ENCODE results near the gene SH3BP5.

The SH3BP5 gene

DNA sequence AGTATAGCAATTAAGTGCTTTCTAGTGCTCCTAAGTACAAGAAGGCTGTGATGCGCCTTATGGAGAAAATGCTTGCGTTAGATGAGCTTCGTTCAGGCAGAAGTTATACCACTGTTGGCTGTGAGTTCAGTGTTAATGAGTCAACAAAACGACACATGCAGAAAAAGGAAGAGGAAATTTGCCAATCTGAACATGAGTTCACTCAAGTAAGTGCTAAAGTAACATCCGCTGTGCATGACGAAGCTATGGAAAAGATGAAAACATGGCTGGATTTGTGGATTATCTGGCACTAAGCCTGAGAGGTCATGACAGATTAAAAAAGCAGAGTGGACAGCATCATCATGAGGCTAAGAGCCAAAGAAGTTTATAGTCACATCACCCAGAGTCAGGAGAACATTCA, 36.9 kb downstream of the SH3BP5 start:
- H3K36me3 ChIP-seq (ENCODE audit: insufficient read depth, low read length) = no peaks in the 10 kb centered on the region
- H3K9me3 ChIP-seq (ENCODE audit: low read length) = no peaks in the 10 kb centered on the region
- no peaks in the 10 kb centered on the region for H3K27me3 ChIP-seq (ENCODE audit: insufficient read depth, low read length)
- H3K4me1 ChIP-seq (ENCODE audit: insufficient read depth, low read length) = no peaks in the 10 kb centered on the region
- no peak overlapping the region for H2AFZ ChIP-seq (ENCODE audit: low read depth, low read length)
- no peak overlapping the region for H3K4me3 ChIP-seq (ENCODE audit: low read length)

DNA sequence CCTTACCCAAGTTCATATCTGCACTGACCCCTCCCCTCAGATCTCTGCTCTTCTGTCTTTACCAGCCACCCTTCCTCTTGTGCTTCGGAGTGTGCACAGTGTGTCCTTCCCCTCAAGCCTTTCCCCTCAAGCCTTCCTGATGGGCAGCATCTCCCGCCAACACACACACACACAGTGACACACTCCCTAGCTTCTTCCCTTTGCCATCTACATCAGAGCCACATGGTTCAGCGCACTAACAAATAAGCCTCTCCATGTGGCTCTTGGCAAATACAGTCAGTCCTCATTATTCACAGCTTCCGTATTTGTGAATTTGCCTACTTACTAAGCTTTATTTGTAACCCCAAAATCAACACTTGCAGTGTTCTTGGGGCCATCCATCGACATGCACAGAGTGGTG, 37.5 kb downstream of the SH3BP5 start:
- no peaks in the 10 kb centered on the region for H3K36me3 ChIP-seq (ENCODE audit: insufficient read depth, low read length)

DNA sequence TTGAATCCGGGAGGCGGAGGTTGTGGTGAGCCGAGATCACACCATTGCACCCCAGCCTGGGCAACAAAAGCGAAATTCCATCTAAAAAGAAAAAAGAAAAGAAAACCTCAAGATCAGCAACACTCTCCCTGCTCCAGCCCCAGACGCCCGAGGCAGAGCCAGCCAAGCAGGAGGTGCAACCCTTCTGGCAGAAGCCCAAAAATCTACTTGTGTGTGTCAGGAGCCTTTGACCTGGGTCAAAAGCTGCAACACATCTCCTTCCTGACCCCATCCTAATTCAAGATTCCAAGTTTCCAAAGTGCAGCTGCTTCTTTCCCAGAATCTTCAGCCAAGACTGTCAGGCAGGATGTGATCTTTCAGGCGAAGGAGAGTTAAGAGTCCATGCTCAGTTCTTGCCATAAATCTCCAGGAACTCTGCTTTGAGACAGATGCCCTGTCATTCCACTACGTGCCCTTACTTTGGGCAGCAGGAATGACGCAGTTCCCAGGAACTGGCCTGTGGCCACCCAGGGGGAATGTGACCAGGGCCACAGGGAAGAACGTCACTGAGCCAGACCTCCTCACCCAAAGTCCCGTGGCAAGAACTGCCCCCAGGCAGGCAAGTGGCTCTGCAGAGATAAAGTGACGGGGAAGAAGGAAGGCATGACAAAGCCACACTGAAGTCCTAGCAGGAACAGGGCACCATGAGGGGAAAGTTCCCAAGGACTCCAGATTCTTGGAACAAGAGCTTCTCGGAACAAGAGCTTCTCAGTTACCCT, 39.4 kb downstream of the SH3BP5 start:
- no peak overlapping the region for H2AFZ ChIP-seq (ENCODE audit: low read depth, low read length)
- H3K27me3 ChIP-seq (ENCODE audit: insufficient read depth, low read length) = no peaks in the 10 kb centered on the region
- H3K4me1 ChIP-seq (ENCODE audit: insufficient read depth, low read length) = no peaks in the 10 kb centered on the region
- no peaks in the 10 kb centered on the region for H3K36me3 ChIP-seq (ENCODE audit: insufficient read depth, low read length)
- H3K4me3 ChIP-seq (ENCODE audit: low read length) = no peak overlapping the region
- no peaks in the 10 kb centered on the region for H3K9me3 ChIP-seq (ENCODE audit: low read length)

More for the DNA sequence above, 37.5 kb downstream of the SH3BP5 start:
- H3K27me3 ChIP-seq (ENCODE audit: insufficient read depth, low read length) = no peaks in the 10 kb centered on the region
- H3K4me3 ChIP-seq (ENCODE audit: low read length) = no peak overlapping the region
- no peaks in the 10 kb centered on the region for H3K4me1 ChIP-seq (ENCODE audit: insufficient read depth, low read length)
- H2AFZ ChIP-seq (ENCODE audit: low read depth, low read length) = no peak overlapping the region
- H3K9me3 ChIP-seq (ENCODE audit: low read length) = no peaks in the 10 kb centered on the region

DNA sequence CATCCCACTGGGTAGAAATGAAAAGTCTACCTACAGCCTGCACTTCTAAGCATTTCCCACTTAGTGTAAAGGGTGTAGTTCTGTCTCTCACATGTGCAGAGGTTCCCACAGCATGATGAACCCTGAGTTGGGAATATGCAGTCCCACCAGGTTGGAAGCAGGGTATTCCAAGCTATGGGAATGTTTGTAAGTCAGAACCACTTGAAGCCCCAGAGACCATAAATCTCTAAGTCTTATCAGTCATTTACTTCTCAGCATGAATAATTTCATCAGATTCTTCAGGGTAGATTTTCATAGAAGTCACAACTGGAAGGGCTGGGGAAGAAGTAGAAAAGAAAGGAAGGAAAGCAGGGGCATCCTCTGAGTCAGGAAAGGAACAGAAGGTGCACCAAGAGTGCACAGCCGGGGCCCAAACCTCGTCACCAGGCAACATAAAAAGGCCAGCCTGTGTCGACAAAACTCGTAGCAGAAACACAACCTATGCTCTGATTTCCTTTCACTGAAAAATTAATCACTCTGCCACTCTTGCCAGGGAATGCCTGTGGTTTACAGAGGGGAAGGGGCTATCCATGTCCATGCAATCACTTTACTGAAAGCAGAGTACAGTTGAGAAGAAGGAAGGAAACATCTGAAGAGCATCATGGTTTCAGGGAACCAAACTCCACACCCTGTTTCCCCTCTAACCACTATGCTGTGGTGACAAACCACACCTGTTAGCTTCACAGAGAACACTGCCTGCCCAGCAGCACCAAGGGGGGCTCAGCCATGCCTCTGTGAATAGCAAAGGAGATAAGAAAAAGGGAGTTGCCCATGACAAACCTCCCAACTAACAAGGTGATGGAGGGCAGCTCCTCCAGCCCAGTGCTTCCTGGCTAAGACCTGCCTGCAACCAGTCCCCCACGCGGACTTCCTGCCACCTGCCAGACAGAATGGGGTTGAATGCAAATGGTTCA, 40.5 kb downstream of the SH3BP5 start:
- Histone ChIP-seq H3K36me3 (ENCODE audit: insufficient read depth, low read length) (no peaks in the 10 kb centered on the region), H3K4me1 (ENCODE audit: insufficient read depth, low read length) (no peaks in the 10 kb centered on the region)

DNA sequence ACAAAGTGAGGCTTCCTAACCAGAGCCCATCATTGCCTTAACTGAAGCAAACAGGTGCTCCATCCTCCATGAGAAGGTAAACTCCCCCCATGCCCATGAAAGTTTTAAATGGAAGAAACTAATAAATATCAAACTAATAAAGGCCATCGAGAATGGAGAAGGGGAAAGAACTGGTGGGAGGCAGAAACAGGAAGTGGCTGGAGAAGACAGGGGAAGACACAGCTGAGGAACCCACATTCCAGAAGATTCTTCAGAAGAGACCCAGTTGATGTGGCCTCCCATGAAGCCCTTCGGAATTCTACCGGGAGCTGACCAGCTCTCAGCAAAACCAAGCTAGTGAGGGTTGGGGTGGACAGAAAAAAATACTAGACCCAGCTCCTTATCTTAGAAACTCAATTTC, 41.6 kb downstream of the SH3BP5 start:
- Histone ChIP-seq H3K36me3 (ENCODE audit: insufficient read depth, low read length) (no peaks in the 10 kb centered on the region), H3K9me3 (ENCODE audit: low read length) (no peaks in the 10 kb centered on the region), H3K27me3 (ENCODE audit: insufficient read depth, low read length) (no peaks in the 10 kb centered on the region), H3K4me1 (ENCODE audit: insufficient read depth, low read length) (no peaks in the 10 kb centered on the region), H3K4me3 (ENCODE audit: low read length) (no peak overlapping the region), H2AFZ (ENCODE audit: low read depth, low read length) (no peak overlapping the region)

More for the DNA sequence above, 40.5 kb downstream of the SH3BP5 start:
- no peak overlapping the region for H2AFZ ChIP-seq (ENCODE audit: low read depth, low read length)
- H3K4me3 ChIP-seq (ENCODE audit: low read length) = no peak overlapping the region
- no peaks in the 10 kb centered on the region for H3K27me3 ChIP-seq (ENCODE audit: insufficient read depth, low read length)
- H3K9me3 ChIP-seq (ENCODE audit: low read length) = no peaks in the 10 kb centered on the region

DNA sequence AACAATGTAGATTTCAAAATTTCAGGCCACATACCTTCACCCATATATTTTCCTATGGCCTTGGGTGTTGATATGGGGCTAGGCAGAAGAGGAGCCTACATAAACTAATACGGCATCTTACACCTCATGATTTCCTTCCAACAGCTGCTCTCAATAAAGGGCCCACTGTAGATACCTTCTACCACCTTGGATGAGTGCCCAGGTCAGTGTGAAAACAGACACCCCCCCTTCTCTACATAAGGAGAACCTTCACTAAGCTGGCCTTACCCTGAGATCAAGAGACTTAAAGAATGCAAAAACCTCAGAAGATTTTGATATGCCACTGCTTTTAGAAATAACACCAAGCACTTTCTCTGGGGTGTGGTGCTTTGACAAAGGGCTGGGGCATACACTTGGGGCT, 42.7 kb downstream of the SH3BP5 start:
- H3K27me3 ChIP-seq (ENCODE audit: insufficient read depth, low read length) = no peaks in the 10 kb centered on the region
- no peak overlapping the region for H2AFZ ChIP-seq (ENCODE audit: low read depth, low read length)
- no peak overlapping the region for H3K4me3 ChIP-seq (ENCODE audit: low read length)
- no peaks in the 10 kb centered on the region for H3K4me1 ChIP-seq (ENCODE audit: insufficient read depth, low read length)
- no peaks in the 10 kb centered on the region for H3K9me3 ChIP-seq (ENCODE audit: low read length)
- no peaks in the 10 kb centered on the region for H3K36me3 ChIP-seq (ENCODE audit: insufficient read depth, low read length)

DNA sequence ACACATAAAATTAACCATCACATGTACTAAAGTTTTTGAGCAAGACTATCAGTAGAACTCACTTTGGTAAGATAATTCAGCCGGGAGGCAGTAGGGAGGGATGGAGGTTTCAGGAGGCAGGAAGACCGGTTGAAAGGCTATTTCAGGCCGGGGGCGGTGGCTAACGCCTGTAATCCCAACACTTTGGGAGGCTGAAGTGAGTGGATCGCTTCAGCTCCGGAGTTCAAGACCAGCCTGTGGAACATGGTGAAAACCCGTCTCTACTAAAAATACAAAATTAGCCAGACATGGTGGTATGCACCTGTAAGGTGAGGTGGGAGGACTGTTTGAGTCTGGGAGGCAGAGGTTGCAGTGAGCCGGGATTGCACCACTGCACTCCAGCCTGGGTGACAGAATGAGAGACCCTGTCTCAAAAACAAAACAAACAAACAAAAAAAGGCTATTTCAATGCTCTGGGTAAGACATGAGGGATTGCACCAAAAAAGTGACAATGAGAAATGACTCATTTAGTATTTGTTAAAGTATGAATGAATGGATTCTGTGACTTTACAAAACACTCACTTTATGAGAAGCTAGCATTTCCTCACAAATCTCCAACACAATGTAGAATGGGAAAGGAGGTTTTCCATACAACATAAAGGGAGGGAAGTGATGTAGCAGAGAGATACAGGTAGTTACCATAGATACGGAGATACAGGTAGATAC, 43.9 kb downstream of the SH3BP5 start:
- Histone ChIP-seq H3K27me3 (ENCODE audit: insufficient read depth, low read length) (no peaks in the 10 kb centered on the region), H3K9me3 (ENCODE audit: low read length) (no peaks in the 10 kb centered on the region)

DNA sequence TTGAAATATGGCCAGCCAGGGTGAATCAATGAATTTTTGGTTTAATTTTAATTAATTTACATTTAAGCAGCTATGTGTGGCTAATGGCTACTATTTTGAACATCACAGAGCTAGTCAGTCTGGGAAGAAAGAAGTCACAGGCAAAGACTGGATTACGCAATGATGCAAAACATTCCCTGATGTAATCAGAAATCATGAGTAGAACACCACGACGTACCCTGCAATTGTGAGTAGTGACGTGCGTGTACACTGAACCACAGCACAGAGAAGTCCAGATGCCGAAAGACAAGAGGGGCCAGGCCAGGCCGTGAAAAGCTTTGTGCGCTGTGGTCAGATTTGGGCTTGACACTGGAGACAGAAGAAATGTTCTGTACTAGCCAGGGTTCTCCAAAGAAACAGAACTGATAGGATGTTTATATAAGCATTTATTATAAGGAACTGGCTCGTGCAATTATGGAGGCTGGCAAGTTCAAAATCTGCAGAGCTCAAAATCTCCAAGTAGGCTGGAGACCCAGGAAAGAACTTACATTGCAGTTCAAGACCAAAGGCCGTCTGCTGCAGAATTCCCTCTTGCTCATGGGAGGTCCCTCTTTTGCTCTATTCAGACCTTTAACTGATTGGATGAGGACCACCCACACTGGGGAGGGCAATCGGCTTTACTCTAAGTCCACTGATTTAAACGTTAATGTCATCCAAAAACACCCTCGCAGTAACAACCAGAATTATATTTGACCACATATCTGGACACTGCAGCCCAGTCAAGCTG, 44.6 kb downstream of the SH3BP5 start:
- Histone ChIP-seq H3K27me3 (ENCODE audit: insufficient read depth, low read length) (no peaks in the 10 kb centered on the region), H3K4me3 (ENCODE audit: low read length) (no peak overlapping the region), H2AFZ (ENCODE audit: low read depth, low read length) (no peak overlapping the region), H3K9me3 (ENCODE audit: low read length) (no peaks in the 10 kb centered on the region), H3K4me1 (ENCODE audit: insufficient read depth, low read length) (no peaks in the 10 kb centered on the region), H3K36me3 (ENCODE audit: insufficient read depth, low read length) (no peaks in the 10 kb centered on the region)

More for the DNA sequence above, 43.9 kb downstream of the SH3BP5 start:
- no peaks in the 10 kb centered on the region for H3K36me3 ChIP-seq (ENCODE audit: insufficient read depth, low read length)
- no peaks in the 10 kb centered on the region for H3K4me1 ChIP-seq (ENCODE audit: insufficient read depth, low read length)
- no peak overlapping the region for H3K4me3 ChIP-seq (ENCODE audit: low read length)
- H2AFZ ChIP-seq (ENCODE audit: low read depth, low read length) = no peak overlapping the region

DNA sequence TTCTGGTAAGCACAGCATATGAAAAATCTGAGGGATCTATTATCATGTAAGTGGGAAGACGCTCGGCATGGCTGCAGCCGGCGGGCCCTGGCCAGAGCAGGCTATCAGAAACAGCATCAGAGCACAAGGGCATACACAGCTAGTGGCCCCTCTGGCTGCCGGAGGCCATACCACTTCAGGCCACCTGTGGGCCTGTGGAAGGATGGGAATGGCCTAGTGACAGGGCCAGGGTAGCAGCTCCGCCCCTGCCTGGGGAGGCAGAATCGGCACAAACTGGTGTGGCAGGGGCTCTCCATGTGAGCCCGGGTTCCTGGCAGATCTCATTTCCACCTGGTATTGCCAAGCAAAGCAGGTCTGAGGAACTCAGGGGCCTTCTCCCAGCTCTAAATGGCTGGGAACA, 46.4 kb downstream of the SH3BP5 start:
- H3K27me3 ChIP-seq (ENCODE audit: insufficient read depth, low read length) = no peaks in the 10 kb centered on the region
- H3K36me3 ChIP-seq (ENCODE audit: insufficient read depth, low read length) = no peaks in the 10 kb centered on the region
- H2AFZ ChIP-seq (ENCODE audit: low read depth, low read length) = no peak overlapping the region
- H3K9me3 ChIP-seq (ENCODE audit: low read length) = no peaks in the 10 kb centered on the region
- no peak overlapping the region for H3K4me3 ChIP-seq (ENCODE audit: low read length)
- H3K4me1 ChIP-seq (ENCODE audit: insufficient read depth, low read length) = no peaks in the 10 kb centered on the region

DNA sequence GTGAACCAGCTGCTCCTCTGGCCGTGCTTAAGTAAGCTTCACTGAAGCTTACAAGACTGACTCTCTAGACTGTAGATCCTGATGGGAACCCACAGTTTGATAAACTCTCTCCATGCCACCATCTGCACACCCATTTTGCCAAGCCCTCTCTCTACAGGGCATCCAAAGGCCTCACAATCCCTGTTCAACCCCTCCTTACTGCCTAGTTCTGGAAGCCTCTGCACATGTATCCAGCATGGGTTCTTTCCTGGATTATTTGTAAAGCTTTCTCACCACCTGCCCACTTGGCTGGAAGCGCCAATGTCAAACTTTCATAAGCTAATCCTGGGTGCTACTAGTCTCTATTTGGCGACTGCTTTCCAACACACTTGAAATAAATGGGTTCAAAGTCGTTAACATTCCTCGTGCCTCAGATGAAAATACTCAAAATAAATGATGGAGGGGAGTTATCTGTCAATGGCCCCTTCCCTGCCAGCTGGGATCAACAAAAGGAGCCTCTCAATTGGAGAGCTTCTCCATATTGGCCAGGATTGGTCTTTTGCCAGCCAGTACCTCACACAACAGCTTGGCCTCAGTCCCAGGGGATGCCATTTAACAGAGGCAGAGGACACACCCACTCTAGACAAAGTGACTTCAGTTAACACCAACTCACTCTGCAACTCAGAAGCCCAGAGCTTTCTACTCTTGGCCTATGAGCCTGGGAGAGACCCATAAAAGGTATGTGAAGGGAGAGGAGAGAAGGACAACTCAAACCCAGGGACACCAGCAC, 48.1 kb downstream of the SH3BP5 start:
- no peaks in the 10 kb centered on the region for H3K36me3 ChIP-seq (ENCODE audit: insufficient read depth, low read length)
- H3K27me3 ChIP-seq (ENCODE audit: insufficient read depth, low read length) = no peaks in the 10 kb centered on the region
- no peaks in the 10 kb centered on the region for H3K9me3 ChIP-seq (ENCODE audit: low read length)

DNA sequence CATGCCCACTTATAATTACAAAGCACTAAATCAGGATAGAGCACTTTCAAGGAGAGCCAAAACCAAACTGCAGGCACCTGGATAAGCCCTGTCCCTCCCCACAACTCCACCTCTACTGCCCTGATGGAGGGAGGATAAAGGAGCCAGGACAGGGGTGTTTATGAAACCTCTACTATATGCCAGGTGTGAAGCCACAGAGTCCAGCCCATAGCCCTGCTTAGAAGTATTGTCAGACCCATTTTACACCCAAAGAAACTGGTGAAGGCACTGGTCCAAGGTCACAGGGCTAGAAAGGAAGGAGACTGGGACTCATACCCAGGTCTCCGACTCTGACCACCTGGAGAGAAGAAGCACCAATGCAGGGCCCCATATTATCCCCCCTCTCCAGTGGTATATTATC, 48.7 kb downstream of the SH3BP5 start:
- Histone ChIP-seq H3K27me3 (ENCODE audit: insufficient read depth, low read length) (no peaks in the 10 kb centered on the region), H3K9me3 (ENCODE audit: low read length) (no peaks in the 10 kb centered on the region), H2AFZ (ENCODE audit: low read depth, low read length) (no peak overlapping the region), H3K4me3 (ENCODE audit: low read length) (no peak overlapping the region), H3K36me3 (ENCODE audit: insufficient read depth, low read length) (no peaks in the 10 kb centered on the region), H3K4me1 (ENCODE audit: insufficient read depth, low read length) (no peaks in the 10 kb centered on the region)

More for the DNA sequence above, 48.1 kb downstream of the SH3BP5 start:
- Histone ChIP-seq H3K4me1 (ENCODE audit: insufficient read depth, low read length) (no peaks in the 10 kb centered on the region), H2AFZ (ENCODE audit: low read depth, low read length) (no peak overlapping the region), H3K4me3 (ENCODE audit: low read length) (no peak overlapping the region)

DNA sequence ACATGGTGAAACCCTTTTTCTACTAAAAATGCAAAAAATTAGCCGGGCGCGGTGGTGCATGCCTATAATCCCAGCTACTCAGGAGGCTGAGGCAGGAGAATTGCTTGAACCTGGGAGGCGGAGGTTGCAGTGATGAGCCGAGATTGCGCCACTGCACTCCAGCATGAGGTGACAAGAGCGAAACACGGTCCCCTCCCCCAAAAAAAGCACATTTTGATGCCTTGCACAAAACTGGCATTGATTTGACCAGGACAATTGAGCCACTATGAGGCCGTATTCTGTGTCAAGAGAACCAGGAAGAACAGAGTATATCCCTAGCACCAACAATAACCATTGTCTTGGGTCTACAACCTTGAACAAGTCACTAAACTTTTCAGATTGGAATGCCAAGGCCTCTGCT, 50.6 kb downstream of the SH3BP5 start:
- H2AFZ ChIP-seq (ENCODE audit: low read depth, low read length) = no peak overlapping the region
- no peaks in the 10 kb centered on the region for H3K36me3 ChIP-seq (ENCODE audit: insufficient read depth, low read length)
- no peaks in the 10 kb centered on the region for H3K9me3 ChIP-seq (ENCODE audit: low read length)

More for the DNA sequence above, 50.6 kb downstream of the SH3BP5 start:
- Histone ChIP-seq H3K4me1 (ENCODE audit: insufficient read depth, low read length) (peaks cover 6% of the 10 kb centered on the region), H3K27me3 (ENCODE audit: insufficient read depth, low read length) (no peaks in the 10 kb centered on the region), H3K4me3 (ENCODE audit: low read length) (no peak overlapping the region)

All from neuron (in vitro differentiated cells).